ENCODE measurements around the gene THRB. TPM values are rescaled to one million over a fixed set of nuclear protein-coding genes. Genes with fewer than 3 reads are reported as not detected.
"Not testable (repeated sequence)": the region's sequence is repeated elsewhere in the genome, so short reads cannot be mapped to it uniquely, and the experiment has no call there.

The THRB gene
- polyA plus RNA-seq, 4 donors, result 4.1 to 26.5 (median 24.4) TPM

- DNase-seq (ENCODE audit: low read depth in 4 of 4, low spot score in 3 of 4), result no peak
Observed at GRCh38 chr3:24416224-24416623, 78.4 kb downstream of the THRB start.

GRCh38 chr3:24415824-24416223, 78.8 kb downstream of the THRB start:
- DNase-seq (ENCODE audit: low read depth in 4 of 4, low spot score in 3 of 4), result no peak

GRCh38 chr3:24413662-24414061, 81.0 kb downstream of the THRB start:
- not testable (repeated sequence) for DNase-seq (ENCODE audit: low read depth in 4 of 4, low spot score in 3 of 4)

GRCh38 chr3:24410860-24411259, 83.8 kb downstream of the THRB start:
- no peak for DNase-seq (ENCODE audit: low read depth in 4 of 4, low spot score in 3 of 4)

GRCh38 chr3:24407980-24408680, 86.5 kb downstream of the THRB start:
- no peak for DNase-seq (ENCODE audit: low read depth in 4 of 4, low spot score in 3 of 4)

- DNase-seq (ENCODE audit: low read depth in 4 of 4, low spot score in 3 of 4), result no peak
Observed at GRCh38 chr3:24406900-24407299, 87.8 kb downstream of the THRB start.

GRCh38 chr3:24405057-24405456, 89.6 kb downstream of the THRB start:
- DNase-seq (ENCODE audit: low read depth in 4 of 4, low spot score in 3 of 4), result no peak

GRCh38 chr3:24401811-24402185, 92.9 kb downstream of the THRB start:
- DNase-seq (ENCODE audit: low read depth in 4 of 4, low spot score in 3 of 4), result no peak

GRCh38 chr3:24401090-24401810, 93.4 kb downstream of the THRB start:
- no peak for DNase-seq (ENCODE audit: low read depth in 4 of 4, low spot score in 3 of 4)

GRCh38 chr3:24400450-24400849, 94.2 kb downstream of the THRB start:
- DNase-seq (ENCODE audit: low read depth in 4 of 4, low spot score in 3 of 4), result no peak

GRCh38 chr3:24400015-24400414, 94.6 kb downstream of the THRB start:
- DNase-seq (ENCODE audit: low read depth in 4 of 4, low spot score in 3 of 4), result no peak

- DNase-seq (ENCODE audit: low read depth in 4 of 4, low spot score in 3 of 4), result no peak
Observed at GRCh38 chr3:24399614-24400013, 95.0 kb downstream of the THRB start.

- DNase-seq (ENCODE audit: low read depth in 4 of 4, low spot score in 3 of 4), result not testable (repeated sequence)
Observed at GRCh38 chr3:24398712-24399111, 95.9 kb downstream of the THRB start.

- no peak for DNase-seq (ENCODE audit: low read depth in 4 of 4, low spot score in 3 of 4)
Observed at GRCh38 chr3:24396338-24396737, 98.3 kb downstream of the THRB start.

GRCh38 chr3:24394754-24395153, 99.9 kb downstream of the THRB start:
- DNase-seq (ENCODE audit: low read depth in 4 of 4, low spot score in 3 of 4), result no peak

- DNase-seq (ENCODE audit: low read depth in 4 of 4, low spot score in 3 of 4), result no peak
Observed at GRCh38 chr3:24393316-24393715, 101.3 kb downstream of the THRB start.

GRCh38 chr3:24390169-24391130, 104.2 kb downstream of the THRB start:
- DNase-seq (ENCODE audit: low read depth in 4 of 4, low spot score in 3 of 4), result no peak

GRCh38 chr3:24389108-24390090, 105.3 kb downstream of the THRB start:
- peak in 3 of 4 donors; percentile 39 to 51 (median 40) for DNase-seq (ENCODE audit: low read depth in 4 of 4, low spot score in 3 of 4)

- DNase-seq (ENCODE audit: low read depth in 4 of 4, low spot score in 3 of 4), result no peak
Observed at GRCh38 chr3:24388611-24389010, 106.0 kb downstream of the THRB start.

- DNase-seq (ENCODE audit: low read depth in 4 of 4, low spot score in 3 of 4), result no peak
Observed at GRCh38 chr3:24388159-24388558, 106.5 kb downstream of the THRB start.
